HG03108 (cell line): ENCODE measurements around the gene SHLD1.
"Not testable (repeated sequence)": the region's sequence is repeated elsewhere in the genome, so short reads cannot be mapped to it uniquely, and the experiment has no call there.

Source experiments
- ATAC-seq: cut with Tn5 transposase; IDR thresholded peaks from one replicate; pipeline ENCODE4 v1.9.1; 2021; ENCODE audit warnings: moderate library complexity; ENCODE audit not compliant: unreplicated experiment

Gene SHLD1

GRCh38 chr20:5749952-5750779 is at the start of gene SHLD1:
TSS of gene SHLD1 (plus strand) at chr20:5750401. CDS start at chr20:5772866, 22,465 bp downstream.
- peak; percentile 95 for ATAC-seq

- ATAC-seq = not testable (repeated sequence)
Measured at GRCh38 chr20:5702339-5702738, 47.9 kb upstream of the SHLD1 start.

- no peak for ATAC-seq
Measured at GRCh38 chr20:5703681-5704101, 46.5 kb upstream of the SHLD1 start.

- ATAC-seq = no peak
Measured at GRCh38 chr20:5705827-5706226, 44.4 kb upstream of the SHLD1 start.

- no peak for ATAC-seq
Measured at GRCh38 chr20:5706797-5707196, 43.4 kb upstream of the SHLD1 start.

GRCh38 chr20:5710551-5710950 is 39.6 kb upstream of the SHLD1 start:
- ATAC-seq = no peak

- no peak for ATAC-seq
Measured at GRCh38 chr20:5714261-5715041, 35.8 kb upstream of the SHLD1 start.

- ATAC-seq = no peak
Measured at GRCh38 chr20:5715071-5715841, 34.9 kb upstream of the SHLD1 start.

GRCh38 chr20:5716953-5717352 is 33.2 kb upstream of the SHLD1 start:
- no peak for ATAC-seq

GRCh38 chr20:5718896-5719595 is 31.2 kb upstream of the SHLD1 start:
- ATAC-seq = no peak

- ATAC-seq = no peak
Measured at GRCh38 chr20:5719861-5720403, 30.3 kb upstream of the SHLD1 start.

- ATAC-seq = no peak
Measured at GRCh38 chr20:5720696-5721095, 29.5 kb upstream of the SHLD1 start.

GRCh38 chr20:5721356-5721755 is 28.8 kb upstream of the SHLD1 start:
- ATAC-seq = not testable (repeated sequence)

GRCh38 chr20:5722927-5723326 is 27.3 kb upstream of the SHLD1 start:
- ATAC-seq = no peak

- ATAC-seq = not testable (repeated sequence)
Measured at GRCh38 chr20:5725183-5725463, 25.1 kb upstream of the SHLD1 start.

GRCh38 chr20:5727018-5727515 is 23.1 kb upstream of the SHLD1 start:
- ATAC-seq = no peak

- no peak for ATAC-seq
Measured at GRCh38 chr20:5729348-5729747, 20.9 kb upstream of the SHLD1 start.

- no peak for ATAC-seq
Measured at GRCh38 chr20:5730131-5730530, 20.1 kb upstream of the SHLD1 start.

GRCh38 chr20:5731753-5732366 is 18.3 kb upstream of the SHLD1 start:
- no peak for ATAC-seq

- ATAC-seq = no peak
Measured at GRCh38 chr20:5734602-5735001, 15.6 kb upstream of the SHLD1 start.
